Measurements from ENCODE around the gene SPTBN4.

Gene SPTBN4

DNA sequence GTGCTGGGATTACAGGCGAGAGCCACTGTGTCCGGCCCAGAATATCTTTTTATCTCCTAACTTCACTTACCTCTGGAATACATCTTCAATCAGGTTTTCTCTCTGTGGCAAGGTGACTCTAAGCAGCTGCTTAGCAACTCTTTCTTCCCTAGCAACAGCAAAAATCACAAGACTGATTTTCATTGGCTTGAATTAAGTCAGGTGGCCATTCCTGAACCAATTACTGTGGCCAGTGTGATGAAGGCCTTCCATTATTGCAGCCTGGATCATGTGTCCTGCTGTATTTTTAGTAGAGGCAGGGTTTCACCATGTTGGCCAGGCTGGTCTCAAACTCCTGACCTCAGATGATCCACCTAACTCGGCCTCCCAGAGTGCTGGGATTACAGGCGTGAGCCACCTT is 125.4 kb downstream of the SPTBN4 start:
- H3F3A ChIP-seq (ENCODE audit: low read depth) = no peaks in the 10 kb centered on the region
- H3K4me3 ChIP-seq (ENCODE audit: low read length, poor library complexity, severe bottlenecking) = no peak overlapping the region
- no peaks in the 10 kb centered on the region for H4K20me1 ChIP-seq (ENCODE audit: insufficient read depth, low read length, poor library complexity, severe bottlenecking)
- no peak overlapping the region for H2AFZ ChIP-seq (ENCODE audit: low read length)
- TF ChIP-seq, protein P1, sequence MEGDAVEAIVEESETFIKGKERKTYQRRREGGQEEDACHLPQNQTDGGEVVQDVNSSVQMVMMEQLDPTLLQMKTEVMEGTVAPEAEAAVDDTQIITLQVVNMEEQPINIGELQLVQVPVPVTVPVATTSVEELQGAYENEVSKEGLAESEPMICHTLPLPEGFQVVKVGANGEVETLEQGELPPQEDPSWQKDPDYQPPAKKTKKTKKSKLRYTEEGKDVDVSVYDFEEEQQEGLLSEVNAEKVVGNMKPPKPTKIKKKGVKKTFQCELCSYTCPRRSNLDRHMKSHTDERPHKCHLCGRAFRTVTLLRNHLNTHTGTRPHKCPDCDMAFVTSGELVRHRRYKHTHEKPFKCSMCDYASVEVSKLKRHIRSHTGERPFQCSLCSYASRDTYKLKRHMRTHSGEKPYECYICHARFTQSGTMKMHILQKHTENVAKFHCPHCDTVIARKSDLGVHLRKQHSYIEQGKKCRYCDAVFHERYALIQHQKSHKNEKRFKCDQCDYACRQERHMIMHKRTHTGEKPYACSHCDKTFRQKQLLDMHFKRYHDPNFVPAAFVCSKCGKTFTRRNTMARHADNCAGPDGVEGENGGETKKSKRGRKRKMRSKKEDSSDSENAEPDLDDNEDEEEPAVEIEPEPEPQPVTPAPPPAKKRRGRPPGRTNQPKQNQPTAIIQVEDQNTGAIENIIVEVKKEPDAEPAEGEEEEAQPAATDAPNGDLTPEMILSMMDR (conservative IDR thresholded peaks at IDR 0.05; ENCODE audit: low read length) = no peak
- TF ChIP-seq EZH2phosphoT487 (IDR thresholded peaks at IDR 0.05; ENCODE audit: borderline replicate concordance) = no peak
- H3K4me1 ChIP-seq (ENCODE audit: insufficient read depth, low read length, poor library complexity, severe bottlenecking) = peaks cover 3% of the 10 kb centered on the region
- H3K4me2 ChIP-seq (ENCODE audit: low read depth, low read length, poor library complexity, severe bottlenecking) = no peak overlapping the region
- no peaks in the 10 kb centered on the region for H3K79me2 ChIP-seq (ENCODE audit: insufficient read depth, low read length)
- H3K27me3 ChIP-seq (ENCODE audit: insufficient read depth, low read length, poor library complexity, severe bottlenecking) = no peaks in the 10 kb centered on the region
- no peaks in the 10 kb centered on the region for H3K36me3 ChIP-seq (ENCODE audit: insufficient read depth, low read length)
- H3K9me2 ChIP-seq (replicated peaks; ENCODE audit: low read depth, low read length) = no peaks in the 10 kb centered on the region
- H3K9me3 ChIP-seq (ENCODE audit: insufficient read depth, low read depth, low read length) = no peaks in the 10 kb centered on the region
- H3K9ac ChIP-seq (ENCODE audit: low read depth, low read length, poor library complexity, severe bottlenecking) = no peak overlapping the region

DNA sequence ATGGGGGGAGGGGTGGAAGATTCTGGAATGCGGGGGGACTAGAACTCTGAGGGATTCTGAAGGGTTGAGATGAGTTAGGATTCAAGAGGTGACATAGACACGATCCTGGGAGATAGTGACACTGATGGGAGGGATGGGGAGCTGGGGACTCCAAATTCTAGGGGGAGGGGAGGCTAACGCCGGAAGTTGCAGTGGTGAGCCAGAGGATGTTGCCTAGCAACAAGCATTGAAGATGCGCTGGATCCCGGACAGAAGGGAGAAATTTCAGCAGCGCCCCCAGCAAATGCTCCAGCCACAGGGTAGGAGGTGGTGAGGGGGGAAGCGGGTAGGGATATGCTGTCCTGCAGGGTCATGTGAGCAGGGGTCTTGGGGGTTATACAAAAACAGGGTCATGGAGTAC is 127.5 kb downstream of the SPTBN4 start:
- Histone ChIP-seq H3K4me2 (ENCODE audit: low read depth, low read length, poor library complexity, severe bottlenecking) (no peak overlapping the region), H3K9me2 (replicated peaks; ENCODE audit: low read depth, low read length) (no peaks in the 10 kb centered on the region), H4K20me1 (ENCODE audit: insufficient read depth, low read length, poor library complexity, severe bottlenecking) (no peaks in the 10 kb centered on the region), H3F3A (ENCODE audit: low read depth) (no peaks in the 10 kb centered on the region), H3K27me3 (ENCODE audit: insufficient read depth, low read length, poor library complexity, severe bottlenecking) (no peaks in the 10 kb centered on the region), H3K9me3 (ENCODE audit: insufficient read depth, low read depth, low read length) (no peaks in the 10 kb centered on the region), H3K4me3 (ENCODE audit: low read length, poor library complexity, severe bottlenecking) (no peak overlapping the region), H2AFZ (ENCODE audit: low read length) (no peak overlapping the region), H3K4me1 (ENCODE audit: insufficient read depth, low read length, poor library complexity, severe bottlenecking) (peaks cover 9% of the 10 kb centered on the region), H3K9ac (ENCODE audit: low read depth, low read length, poor library complexity, severe bottlenecking) (no peak overlapping the region), H3K79me2 (ENCODE audit: insufficient read depth, low read length) (no peaks in the 10 kb centered on the region), H3K36me3 (ENCODE audit: insufficient read depth, low read length) (no peaks in the 10 kb centered on the region)
- no peak for TF ChIP-seq EZH2phosphoT487 (IDR thresholded peaks at IDR 0.05; ENCODE audit: borderline replicate concordance)
- TF ChIP-seq, protein P1 (conservative IDR thresholded peaks at IDR 0.05; ENCODE audit: low read length) = no peak

- H3K9me2 ChIP-seq (replicated peaks; ENCODE audit: low read depth, low read length) = no peaks in the 10 kb centered on the region
- H3K9ac ChIP-seq (ENCODE audit: low read depth, low read length, poor library complexity, severe bottlenecking) = no peak overlapping the region
- H3K79me2 ChIP-seq (ENCODE audit: insufficient read depth, low read length) = no peaks in the 10 kb centered on the region
- no peak overlapping the region for H3K4me3 ChIP-seq (ENCODE audit: low read length, poor library complexity, severe bottlenecking)
- H3K9me3 ChIP-seq (ENCODE audit: insufficient read depth, low read depth, low read length) = no peaks in the 10 kb centered on the region
- no peaks in the 10 kb centered on the region for H3F3A ChIP-seq (ENCODE audit: low read depth)
- H3K4me2 ChIP-seq (ENCODE audit: low read depth, low read length, poor library complexity, severe bottlenecking) = no peak overlapping the region
- H3K4me1 ChIP-seq (ENCODE audit: insufficient read depth, low read length, poor library complexity, severe bottlenecking) = peaks cover 14% of the 10 kb centered on the region
- H3K36me3 ChIP-seq (ENCODE audit: insufficient read depth, low read length) = no peaks in the 10 kb centered on the region
- no peak overlapping the region for H2AFZ ChIP-seq (ENCODE audit: low read length)
- TF ChIP-seq EZH2phosphoT487 (IDR thresholded peaks at IDR 0.05; ENCODE audit: borderline replicate concordance) = no peak
- TF ChIP-seq, protein P1 (conservative IDR thresholded peaks at IDR 0.05; ENCODE audit: low read length) = no peak
- H4K20me1 ChIP-seq (ENCODE audit: insufficient read depth, low read length, poor library complexity, severe bottlenecking) = no peaks in the 10 kb centered on the region
- no peaks in the 10 kb centered on the region for H3K27me3 ChIP-seq (ENCODE audit: insufficient read depth, low read length, poor library complexity, severe bottlenecking)
Observed at GRCh38 chr19:40594657-40595091, 127.9 kb downstream of the SPTBN4 start.

Data from Loucy (cell line).